H1 (cell line): ENCODE measurements around the gene ZNF385D. TPM values are rescaled to one million over a fixed set of nuclear protein-coding genes. Genes with fewer than 3 reads are reported as not detected.

Experiments used
- SAP30 ChIP-seq: fragments of 300-600 bp; sonication (generic); IDR thresholded peaks from 2 replicates; pipeline ENCODE4 v1.7.1; 2012; ENCODE audit warnings: low read length, moderate library complexity, mild to moderate bottlenecking, inconsistent platforms; ENCODE audit not compliant: insufficient read depth, insufficient replicate concordance
- ZNF274 ChIP-seq: IDR thresholded peaks from 2 replicates; pipeline ENCODE4 v1.7.0; 2012; ENCODE audit warnings: low read length, borderline replicate concordance; ENCODE audit errors: extremely low read depth
- polyA plus RNA-seq, 7 experiments: library from polyadenylated mRNA; depleted of rRNA in 3 of 7; stranded (reverse) in 5 of 7; unstranded in 2 of 7; fragments of >200 nt in 5 of 7; fragments of 200-250 nt in 2 of 7; gene quantifications; 1 replicate in 5 of 7; 2 replicates in 1 of 7; 4 replicates in 1 of 7; pipeline versions ENCODE4 v1.2.1 to v1.2.3, GENCODE V29; 2011 to 2013; ENCODE audit warnings: missing spikeins in 2 of 7, mixed read lengths in 2 of 7
- total RNA-seq: library from RNA; stranded (reverse); fragmentation: NEBNext Ultra II Directional; extraction: Animal tissue kit (Norgen Biotek cat#: 25700); gene quantifications from 2 replicates; pipeline ENCODE4 v1.2.1, GENCODE V29; 2021

The ZNF385D gene
- total and polyA plus RNA-seq, 2 of the 8 experiments (the other 6 are each of a cell fraction or from before 2014, with no cell fraction given) = 5.9 to 10.8 TPM

GRCh38 chr3:21562243-21562642 lies 188.8 kb downstream of the ZNF385D start (continued):
- TF ChIP-seq ZNF274 (no peak), SAP30 (no peak)
